Ovary (tissue), 3 donors: ENCODE data around the gene ATP5IF1.

Experiments
- EP300 ChIP-seq: sonication (generic); formaldehyde crosslinking; IDR thresholded peaks from one replicate; pipeline ENCODE4 v1.6.1; 2017; ENCODE audit warnings: antibody characterized with exemption
- POLR2A ChIP-seq: fragments of 450-650 bp; IDR thresholded peaks from one replicate; pipeline ENCODE4 v1.6.1; 2017; ENCODE audit warnings: antibody characterized with exemption, mild to moderate bottlenecking, moderate library complexity
- TF ChIP-seq, protein P1 (sequence below), 3 donors: fragments of 450-650 bp in 2 of 3; fragments of 200-600 bp in 1 of 3; IDR thresholded peaks; one replicate each; pipeline versions ENCODE4 v1.5.1 to v1.8.0; 2016 to 2022; ENCODE audit warnings: antibody characterized with exemption in 3 of 3, mild to moderate bottlenecking in 1 of 3
- donor health status: DM: no; HTN: no; CAD: no.

DNA sequence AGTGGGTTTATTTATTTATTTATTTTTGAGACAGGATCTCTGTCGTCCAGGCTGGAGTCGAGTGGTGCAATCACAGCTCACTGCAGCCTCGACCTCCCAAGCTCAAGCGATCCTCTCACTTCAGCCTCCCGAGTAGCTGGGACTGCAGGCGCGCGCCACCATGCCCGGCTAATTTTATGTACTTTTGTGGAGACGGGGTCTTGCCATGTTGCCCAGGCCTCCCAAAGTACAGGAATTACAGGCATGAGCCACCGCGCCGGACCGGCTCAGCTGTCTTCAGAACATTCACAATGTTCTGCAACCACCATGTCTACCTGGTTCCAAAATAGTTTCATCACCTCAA lies 2.7 kb upstream of the ATP5IF1 start:
- TF ChIP-seq, protein P1, sequence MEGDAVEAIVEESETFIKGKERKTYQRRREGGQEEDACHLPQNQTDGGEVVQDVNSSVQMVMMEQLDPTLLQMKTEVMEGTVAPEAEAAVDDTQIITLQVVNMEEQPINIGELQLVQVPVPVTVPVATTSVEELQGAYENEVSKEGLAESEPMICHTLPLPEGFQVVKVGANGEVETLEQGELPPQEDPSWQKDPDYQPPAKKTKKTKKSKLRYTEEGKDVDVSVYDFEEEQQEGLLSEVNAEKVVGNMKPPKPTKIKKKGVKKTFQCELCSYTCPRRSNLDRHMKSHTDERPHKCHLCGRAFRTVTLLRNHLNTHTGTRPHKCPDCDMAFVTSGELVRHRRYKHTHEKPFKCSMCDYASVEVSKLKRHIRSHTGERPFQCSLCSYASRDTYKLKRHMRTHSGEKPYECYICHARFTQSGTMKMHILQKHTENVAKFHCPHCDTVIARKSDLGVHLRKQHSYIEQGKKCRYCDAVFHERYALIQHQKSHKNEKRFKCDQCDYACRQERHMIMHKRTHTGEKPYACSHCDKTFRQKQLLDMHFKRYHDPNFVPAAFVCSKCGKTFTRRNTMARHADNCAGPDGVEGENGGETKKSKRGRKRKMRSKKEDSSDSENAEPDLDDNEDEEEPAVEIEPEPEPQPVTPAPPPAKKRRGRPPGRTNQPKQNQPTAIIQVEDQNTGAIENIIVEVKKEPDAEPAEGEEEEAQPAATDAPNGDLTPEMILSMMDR (IDR thresholded peaks at IDR 0.05) = no peak
- TF ChIP-seq EP300 = no peak
- TF ChIP-seq POLR2A = no peak
